Stimulated activated CD4-positive, alpha-beta T cell treated with anti-CD3 and anti-CD28 coated beads, Interleukin-15, amount 100 ng/mL, for 48 hours (primary cell): ENCODE measurements around the gene CES1.
"Not testable (repeated sequence)": the region's sequence is repeated elsewhere in the genome, so short reads cannot be mapped to it uniquely, and the experiment has no call there.

Experiments used
- DNase-seq, 2 donors: peaks; one replicate each; pipeline ENCODE4 v3.0.0-alpha.2; 2020; ENCODE audit warnings: low read depth in 2 of 2

CES1 gene

DNA sequence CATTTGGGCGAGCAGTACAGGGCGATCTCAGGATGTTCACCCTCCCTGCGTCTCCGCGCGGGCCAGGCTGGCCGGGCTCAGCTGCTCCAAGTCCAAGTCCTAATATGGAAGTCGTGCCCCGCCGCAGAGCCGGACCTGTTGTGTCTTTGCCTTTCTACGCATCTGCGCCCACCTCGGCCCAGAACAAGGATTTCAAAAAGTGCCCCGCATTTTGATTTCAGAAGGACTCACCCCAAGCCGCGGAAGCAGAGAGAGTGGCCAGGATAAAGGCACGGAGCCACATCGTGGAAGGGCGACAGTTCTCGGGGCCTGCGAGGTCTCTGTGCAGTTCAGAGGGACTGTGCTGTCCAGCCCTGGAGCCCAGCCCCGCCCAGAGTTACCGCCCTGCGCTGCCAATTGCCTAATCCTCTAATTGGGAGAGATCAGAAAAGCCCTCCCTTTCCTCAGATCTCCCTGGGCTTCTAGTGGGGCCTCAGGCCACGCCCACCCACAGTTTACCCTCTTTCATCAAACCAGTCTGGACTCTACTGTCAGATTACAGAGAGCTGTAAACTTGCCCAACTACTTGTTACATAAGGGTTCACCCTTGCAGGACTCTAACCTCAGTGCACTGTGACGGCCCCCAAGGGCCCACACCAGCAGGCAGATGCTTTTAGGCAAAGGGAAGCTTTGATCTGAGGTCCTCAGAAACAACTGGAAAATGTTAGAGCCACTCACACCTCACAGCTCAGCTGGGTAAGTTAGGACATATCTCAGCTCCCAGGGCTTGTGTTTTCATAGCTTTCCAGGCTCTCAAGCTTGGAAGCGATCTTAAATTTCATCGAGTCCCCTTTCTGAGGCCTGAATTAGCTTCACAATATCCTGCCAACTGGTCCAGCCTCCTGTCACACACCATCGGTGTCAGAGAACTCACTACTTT is at the start of gene CES1:
Gene CES1 (minus strand): TSS at position 324 of the 919 bp plus-strand sequence. CDS start 41 bp downstream, at position 283.
- DNase-seq = no peak

DNA sequence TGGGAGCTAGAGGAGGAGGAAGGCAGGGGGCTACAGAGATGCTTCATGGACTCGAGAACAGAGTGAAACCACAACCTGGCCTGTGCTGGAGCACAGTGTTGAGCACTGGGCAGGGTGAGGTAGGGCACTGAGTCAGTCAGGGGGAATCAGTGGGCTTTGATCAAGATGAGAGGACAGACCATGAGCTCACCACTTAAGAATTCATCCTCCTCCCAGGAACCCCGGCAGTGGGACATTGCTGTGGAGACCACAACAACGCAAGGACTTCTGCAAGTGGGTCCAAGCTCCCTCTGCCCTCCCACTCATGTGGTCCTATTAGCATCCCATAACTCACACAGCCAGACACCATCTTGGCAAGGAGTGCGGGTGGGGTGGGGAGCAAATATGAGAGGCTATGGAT is 44.0 kb upstream of the CES1 start:
- DNase-seq = no peak

DNA sequence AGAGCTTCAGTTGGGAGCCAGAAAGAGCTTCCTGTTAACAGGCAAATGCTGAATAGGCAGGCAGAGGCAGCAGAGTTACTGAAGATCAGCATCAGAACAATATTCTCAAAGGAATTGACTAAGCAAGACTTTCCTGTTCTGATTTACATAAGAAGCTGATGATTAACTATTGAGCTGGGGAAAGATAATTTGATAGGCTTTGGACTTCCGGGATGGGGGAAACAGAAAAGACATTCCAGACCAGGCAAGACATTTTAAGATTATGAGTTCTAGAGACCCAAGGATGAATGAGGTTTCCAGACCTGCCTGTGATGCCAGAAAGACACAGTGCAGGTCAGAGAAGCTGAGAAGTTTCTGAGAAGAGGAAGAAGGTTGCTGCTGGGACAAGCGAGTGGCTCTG is 42.4 kb upstream of the CES1 start, which contains the start of gene CES5A:
Gene CES5A (minus strand): TSS at position 101 of the 400 bp plus-strand sequence. CDS start 152 bp downstream, outside the sequence.
- DNase-seq = no peak

DNA sequence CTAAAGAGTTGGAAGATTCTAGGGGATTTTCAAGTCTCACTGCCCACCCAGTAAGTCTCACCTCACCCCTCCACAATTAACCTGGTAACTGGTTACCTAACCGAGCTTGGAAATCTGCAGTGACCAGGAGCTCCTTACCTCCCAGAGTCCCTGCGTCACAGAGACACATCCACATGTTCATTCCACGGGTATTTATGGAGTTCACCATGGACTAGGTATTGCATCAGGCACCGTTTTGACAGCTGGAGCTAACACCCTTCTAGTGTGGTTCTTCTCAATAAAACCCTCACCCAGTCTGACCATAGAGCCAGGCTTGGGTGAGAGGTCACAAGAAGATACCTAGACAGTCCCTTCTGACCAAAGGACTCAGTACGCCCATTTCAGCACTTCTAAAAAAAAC is 40.2 kb upstream of the CES1 start:
- DNase-seq = no peak

DNA sequence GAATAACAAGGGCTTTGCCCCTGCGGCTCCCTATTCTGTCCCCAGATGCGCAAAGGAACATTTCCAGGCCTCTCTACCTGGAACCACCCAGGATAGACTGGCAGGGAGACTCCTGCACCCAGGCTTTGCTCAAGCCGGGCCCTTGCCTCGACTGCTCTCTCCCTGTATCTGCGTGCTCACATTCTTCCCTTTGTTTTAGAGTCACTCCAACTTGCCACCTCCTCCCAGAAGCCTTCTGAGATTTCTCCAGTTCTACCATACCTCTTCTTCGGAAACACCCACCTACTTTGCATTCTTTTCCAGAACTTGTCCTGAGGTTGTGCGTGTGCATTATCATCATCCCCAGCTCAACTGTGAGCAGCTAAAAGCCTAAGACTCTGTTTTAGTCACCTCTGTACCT is 39.2 kb upstream of the CES1 start:
- no peak for DNase-seq

DNA sequence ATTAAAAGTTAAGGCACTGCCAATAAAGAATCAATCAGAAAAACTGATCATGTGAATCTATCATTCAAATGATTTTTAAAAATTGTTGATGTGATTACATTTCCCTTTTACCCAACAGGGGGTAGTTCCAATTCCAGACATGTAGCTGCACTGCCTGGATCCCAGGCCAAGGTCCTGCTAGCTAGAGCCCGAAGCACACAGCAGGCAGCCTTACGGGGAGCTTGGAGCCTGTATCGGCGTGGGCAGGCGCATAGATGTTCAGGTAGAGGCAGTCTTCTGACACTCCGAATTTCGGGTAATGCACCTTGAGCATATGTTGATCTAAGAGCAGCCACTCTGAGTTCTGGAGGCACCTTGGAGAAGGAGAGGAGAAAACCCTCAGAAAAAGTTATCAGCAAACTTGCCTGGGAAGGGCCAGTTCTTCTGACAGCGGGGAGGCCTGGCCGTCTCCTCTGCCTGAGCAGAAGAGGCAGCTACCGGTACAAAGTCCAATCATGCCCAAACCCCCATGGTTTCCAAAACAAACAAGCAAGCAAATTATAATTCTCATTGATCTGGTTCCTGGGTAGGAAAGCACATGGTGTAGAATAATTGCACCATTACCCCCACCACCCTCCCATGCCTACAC is 38.6 kb upstream of the CES1 start:
- no peak for DNase-seq

DNA sequence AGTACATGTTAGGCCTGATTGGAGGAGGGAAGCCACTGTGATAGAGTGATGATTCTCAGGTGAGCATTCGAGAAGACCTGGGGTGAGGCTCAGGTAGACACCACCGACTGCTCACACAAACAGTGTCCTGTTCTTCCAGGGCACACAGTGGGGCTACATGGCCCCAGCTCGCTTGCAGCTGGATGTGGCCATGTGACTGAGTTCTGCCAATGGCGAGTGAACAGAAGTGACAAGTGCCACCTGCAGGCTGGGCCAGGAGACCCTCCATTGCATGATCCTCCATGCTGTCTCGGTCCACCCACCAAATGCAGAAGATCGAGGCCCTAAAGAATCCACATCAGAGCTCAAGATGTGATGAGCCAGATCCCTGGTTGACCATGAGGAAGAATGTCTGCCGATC is 36.1 kb upstream of the CES1 start:
- no peak for DNase-seq

DNA sequence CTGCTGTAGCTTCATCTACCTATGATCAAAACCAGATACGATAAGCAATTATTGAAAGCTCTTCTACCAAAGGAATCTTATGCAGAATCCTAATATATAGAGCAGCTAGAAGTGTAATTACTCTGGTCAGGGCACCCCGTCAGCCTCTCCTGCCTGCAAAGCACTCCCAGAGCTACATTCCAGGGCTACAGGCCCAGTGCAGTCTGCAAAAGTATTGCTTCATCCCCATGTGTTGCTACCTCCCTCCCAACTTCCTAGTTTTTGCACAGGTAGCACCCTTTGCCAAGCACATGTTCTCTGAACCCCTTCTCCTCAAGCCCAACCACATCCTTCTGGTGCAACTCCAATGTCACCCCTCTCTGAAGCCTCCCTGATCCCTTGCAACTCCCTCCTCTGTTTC is 35.2 kb upstream of the CES1 start:
- no peak for DNase-seq

DNA sequence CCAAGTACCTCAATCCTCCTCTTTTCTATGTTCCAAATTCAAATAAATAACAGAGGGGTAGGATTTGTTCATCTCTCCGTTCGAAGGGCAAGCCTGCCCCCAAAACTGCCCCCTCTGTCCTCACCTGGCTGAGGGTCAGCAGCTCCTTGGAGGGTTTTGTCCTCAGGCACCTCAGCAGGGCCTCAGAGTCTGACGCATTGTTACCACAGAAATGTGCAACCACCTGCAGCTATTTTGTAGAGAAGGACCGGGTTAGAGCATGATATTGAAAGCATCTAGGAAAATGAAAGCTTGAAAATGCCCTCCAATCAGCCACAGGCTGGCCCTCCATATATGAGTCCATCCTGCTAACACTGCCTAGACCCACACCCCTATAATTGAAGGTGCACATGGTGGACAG is 28.4 kb upstream of the CES1 start:
- no peak for DNase-seq

DNA sequence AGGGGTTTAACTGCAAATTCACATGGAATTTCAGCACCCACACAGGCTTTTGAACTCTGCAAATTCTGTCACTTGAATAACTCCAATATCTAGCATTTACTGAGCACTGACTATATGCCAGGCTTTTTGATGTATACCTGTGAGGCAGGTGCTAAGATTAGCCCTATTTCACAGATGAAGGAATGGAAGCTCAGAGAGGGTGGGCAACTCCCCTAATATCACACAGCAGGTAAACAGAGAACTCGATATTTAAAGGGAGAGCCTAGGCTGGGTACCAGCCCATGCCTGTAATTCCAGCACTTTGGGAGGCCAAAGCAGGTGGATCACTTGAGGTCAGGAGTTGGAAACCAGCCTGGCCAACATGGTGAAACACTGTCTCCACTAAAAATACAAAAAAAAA is 24.8 kb upstream of the CES1 start:
- not testable (repeated sequence) for DNase-seq

DNA sequence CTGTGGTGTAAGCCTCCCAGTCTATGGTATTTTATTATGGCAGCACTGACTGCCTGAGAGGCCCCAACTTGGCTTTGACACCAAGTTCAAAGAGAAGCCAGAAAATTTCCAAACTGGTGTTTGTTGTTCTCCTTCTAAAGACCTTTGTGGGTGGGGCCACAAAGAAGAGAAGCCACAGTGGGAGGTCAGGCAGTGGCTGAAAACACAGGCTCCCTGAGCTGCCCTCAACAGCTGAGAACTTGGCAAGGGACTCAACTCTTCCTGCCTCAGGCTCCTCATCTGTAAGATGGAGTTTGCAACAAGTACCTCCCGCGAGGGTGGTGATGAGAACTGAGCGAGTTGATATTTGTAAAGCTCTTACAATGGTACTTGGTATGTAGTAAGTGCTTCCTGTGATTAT is 24.1 kb upstream of the CES1 start:
- no peak for DNase-seq

DNA sequence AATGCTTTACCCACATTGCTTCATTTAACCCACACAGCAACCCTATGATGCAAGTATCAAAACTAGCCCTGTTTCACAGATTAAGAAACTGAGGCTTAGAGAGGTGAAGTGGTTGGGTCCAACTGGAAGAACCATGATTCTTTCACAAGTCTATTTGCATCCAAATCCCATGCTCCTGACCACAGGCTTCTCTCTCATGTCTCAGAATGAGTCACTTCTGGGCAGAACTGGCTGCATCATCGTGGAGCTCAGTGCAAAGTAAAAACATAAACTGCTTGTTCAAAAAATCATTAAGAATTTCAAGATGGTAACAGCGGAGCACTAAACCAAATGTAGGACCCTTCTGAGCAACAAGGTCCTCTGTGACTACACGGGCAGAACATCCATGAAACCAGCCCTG is 20.2 kb upstream of the CES1 start:
- DNase-seq = no peak

DNA sequence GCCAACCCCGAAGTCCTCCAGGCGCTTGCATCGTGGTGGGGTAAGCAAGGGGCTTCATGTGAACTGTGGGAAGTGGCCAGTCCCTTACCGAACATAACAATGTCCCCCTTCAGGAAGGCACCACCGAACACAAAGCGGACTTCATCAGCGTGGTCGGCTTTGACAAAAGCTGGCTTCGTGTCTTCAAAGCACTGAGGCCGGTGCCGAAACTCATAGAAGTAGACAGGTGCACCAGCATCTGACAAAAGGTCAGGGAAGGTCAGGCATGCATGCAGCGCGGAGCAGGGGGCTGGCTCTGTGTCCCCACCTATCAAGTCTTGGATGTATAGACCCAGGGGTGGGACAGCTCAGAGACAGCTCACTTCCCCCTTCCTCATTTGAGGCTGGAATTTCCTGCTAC is 16.6 kb upstream of the CES1 start:
- DNase-seq = no peak

DNA sequence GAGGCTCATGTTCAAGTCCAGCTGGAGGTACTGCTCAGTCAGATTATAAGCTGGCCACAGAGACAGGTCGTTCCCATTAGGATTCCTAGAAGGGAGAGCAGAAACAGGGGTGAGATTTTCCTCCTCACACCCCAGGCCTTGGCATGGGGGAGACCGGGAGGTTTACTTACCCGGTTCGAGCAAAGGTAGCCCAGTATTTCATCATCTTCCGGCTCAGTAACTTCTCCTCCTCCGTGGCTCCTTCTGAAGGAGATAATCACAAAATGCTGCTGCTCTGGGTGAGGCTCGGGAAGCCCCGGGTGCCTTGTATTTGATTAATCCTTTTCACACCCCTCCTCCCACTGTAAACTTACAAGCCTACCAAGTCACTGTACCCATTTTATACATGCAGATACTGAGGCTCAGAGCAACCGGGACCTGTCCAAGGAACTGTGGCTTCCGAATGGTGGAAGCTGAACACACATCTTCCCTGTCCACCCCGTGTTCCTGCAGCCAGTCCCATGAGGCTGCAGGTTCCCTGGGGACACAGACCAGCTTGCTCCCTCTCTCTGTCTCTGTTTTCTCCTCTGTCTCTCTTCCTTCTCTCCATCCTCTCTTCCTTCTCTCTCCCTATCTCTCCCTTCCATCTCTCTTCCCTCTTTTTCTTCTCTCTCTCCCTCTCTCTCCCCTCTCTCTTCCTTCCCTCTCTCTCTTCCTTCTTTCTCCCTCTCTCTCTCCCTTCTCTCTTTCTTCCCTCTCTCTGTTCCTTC is 13.9 kb upstream of the CES1 start:
- DNase-seq = no peak

DNA sequence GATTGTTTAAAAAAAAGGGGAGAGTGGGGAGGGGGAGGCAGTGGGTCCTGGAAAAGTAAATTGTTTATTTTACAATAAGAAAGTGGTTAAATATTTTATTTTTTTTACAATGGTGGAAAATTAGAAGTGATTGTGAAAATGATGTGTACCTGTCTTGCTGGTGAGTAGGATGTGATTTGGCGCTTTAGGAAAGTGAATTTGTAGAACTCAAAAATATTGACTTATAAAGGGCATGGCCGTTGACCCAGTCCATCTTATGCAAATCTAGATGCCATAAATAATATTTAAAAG is 10.2 kb upstream of the CES1 start:
- no peak for DNase-seq

DNA sequence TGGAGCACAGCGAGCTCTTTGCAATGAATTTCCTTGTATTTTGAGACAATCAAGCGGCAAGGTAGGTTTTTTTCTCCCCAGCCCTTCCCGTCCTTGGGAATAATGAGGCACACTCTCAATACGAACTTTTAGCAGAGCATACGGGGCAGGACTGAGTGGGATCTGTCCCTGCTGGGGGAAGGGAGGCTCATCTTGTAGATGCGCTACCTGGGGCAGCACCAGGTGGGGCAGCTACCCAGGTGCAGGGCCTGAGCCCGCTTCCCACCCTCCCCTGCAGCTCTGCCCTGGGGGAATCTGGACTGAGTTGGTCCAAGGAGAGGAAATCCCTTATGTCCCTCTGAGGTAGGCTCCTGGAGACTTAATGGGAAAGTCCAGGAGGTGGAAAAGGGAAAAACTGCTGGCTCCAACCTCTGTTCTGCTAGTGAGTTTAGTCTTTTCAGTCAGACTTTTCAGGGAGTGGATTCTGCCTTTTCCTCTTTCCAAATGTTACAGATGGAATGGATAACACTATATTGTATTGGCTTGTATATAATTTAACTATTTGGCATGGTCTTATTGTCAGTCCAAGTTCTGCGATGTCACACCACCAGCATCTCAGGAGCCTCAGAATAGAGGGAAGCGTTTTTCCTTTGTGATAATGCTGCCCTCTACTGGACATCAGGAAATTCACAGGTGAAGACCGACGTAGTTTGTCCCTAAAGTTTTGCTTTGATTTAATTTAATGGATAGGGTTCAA is 9.6 kb upstream of the CES1 start:
- no peak for DNase-seq

DNA sequence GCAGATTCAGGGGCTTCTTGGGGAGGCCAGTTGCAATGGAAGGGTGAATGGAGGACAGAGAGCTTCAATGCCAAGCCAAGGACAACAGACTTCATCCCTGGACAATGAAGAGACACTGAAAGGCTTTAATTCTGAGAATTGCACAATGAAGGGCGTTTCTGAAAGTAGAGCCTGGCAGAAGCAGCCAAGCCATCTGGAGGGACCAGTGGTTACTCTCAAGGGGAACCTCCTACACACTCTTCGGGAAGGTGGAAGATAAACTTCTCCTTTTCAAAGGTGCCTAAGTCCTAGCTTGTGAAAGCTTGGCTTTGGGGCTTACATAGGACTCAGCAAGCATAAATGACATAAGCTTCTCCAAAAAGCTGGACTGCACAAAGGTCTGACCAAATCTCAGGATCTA is 6.2 kb upstream of the CES1 start:
- no peak for DNase-seq

DNA sequence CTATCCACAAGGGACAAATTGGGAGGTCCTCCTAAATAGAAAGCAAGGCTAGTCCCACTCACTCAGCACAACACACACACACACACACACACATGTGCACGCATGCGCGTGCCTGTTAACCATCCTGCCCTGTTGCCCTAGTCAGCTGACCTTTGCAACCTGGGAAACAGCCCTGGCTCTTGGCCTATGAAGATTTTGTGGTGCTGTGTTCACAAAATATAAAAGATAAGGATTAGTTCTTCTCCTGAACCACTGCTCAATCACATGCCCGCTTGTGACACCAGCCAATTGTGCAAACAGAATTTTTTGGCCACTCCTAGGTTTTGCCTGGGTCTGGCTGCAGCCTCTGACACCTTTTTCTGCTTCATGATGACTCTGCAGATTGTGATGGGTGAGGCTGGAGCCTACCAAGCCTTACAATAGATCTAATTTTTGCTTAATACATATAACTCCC is 3.3 kb upstream of the CES1 start:
- no peak for DNase-seq

DNA sequence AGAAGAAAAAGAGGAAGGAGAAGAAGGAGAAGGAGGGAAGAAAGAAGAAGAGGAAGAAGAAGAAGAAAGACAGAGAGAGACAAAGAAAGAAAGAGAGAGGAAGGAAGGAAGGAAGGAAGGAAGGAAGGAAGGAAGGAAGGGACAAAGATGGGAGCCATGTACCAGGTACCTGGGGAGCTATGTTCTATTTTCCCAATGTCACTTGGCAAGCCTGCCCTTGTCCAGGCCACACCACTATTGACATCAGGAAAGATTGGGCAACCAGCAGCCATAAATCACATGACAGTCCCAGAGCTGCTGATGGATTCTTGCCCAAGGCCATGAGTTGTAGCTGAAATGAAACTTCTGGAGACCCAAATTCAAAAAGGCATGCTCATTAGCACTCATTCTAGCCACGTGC is 2.7 kb upstream of the CES1 start:
- DNase-seq = no peak

DNA sequence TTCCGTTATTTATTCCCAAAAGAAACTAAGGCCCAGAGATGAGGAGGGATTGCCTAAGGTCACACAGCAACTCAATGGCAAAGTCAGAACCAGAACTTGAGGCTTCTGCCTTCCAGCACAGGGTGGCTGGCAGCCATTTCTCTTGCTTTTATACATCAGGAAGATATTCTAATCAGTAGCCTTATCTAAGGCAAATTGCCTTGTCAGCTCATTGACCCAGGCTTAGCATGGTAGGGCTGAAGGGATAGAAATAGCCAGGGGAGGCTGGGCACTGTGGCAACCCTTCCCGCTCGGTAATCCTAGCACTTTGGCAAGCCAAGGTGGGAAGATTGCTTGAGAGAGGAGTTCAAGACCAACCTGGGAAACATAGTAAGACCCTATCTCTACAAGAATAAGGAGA is 2.3 kb upstream of the CES1 start:
- DNase-seq = not testable (repeated sequence)

DNA sequence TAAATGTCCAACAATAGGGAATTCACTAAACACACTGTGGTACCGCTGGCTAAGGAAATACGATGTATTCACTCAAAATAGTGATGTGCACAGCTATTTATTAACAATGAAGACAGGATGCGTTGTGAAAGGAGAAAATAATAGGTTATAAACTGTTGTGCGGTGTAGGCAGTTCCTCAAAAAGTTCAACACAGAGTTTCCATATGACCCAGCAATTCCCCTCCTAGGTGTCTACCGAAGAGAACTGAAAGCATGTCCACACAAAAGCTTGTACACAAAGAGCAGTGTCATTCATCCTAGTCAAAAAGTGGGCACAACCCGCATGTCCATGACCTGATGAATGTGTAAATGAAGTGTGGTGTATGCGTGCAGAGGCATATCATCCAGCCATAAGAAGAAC is 1.2 kb upstream of the CES1 start:
- no peak for DNase-seq

DNA sequence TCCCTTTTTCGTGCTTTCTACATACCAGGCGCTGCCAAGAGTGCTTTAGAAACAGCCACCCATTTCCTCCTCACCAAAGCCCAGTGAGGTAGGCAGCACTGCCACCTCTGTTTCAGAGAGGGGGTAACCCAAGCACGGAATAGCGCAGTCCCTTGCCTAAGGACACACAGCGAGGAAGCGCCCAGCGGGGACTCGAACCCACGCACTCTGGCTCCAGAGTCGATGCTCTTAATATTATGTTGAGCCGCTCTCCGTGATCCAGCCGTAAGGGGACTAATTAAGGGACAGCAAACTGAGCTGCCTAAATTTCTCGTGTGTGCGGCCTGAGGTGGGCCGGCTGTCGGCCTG is 497 bp downstream of the CES1 start:
- no peak for DNase-seq
